ENCODE measurements around the gene AFF3. TPM values are rescaled to one million over a fixed set of nuclear protein-coding genes. Genes with fewer than 3 reads are reported as not detected.

The AFF3 gene
- total and polyA plus RNA-seq, 2 donors (not counting 3 experiments of a cell fraction or from before 2014, with no cell fraction given), result 0.06 to 0.07 TPM

GRCh38 chr2:100045000-100045399 is 97.4 kb downstream of the AFF3 start:
- H4K20me1 ChIP-seq (replicated peaks; ENCODE audit: control insufficient read depth, extremely low read depth, insufficient read depth, low read length), result no peaks in the 10 kb centered on the region
- dilution Hi-C loops (cut with MboI; ENCODE audit: extremely low pct_ligation_motif_present, low sequenced_read_pairs), result no loop called here
- H3K27me3 ChIP-seq (ENCODE audit: control insufficient read depth in 2 of 2, insufficient read depth in 2 of 2, low read length in 2 of 2), result peaks cover 0 to 3% of the 10 kb centered on the region in 2 experiments
- H3K4me1 ChIP-seq (ENCODE audit: control insufficient read depth, extremely low read depth, insufficient read depth, low read length), result no peaks in the 10 kb centered on the region
- no peaks in the 10 kb centered on the region for H3K79me2 ChIP-seq (ENCODE audit: control insufficient read depth, insufficient read depth, low read length)
- DNase-seq (ENCODE audit: low read depth, low spot score), result no peak
- no TSS peak for BruUV-seq (replicated peaks)
- POLR2A ChIA-PET, result no interaction called here
- no peaks in the 10 kb centered on the region for H3K36me3 ChIP-seq (ENCODE audit: control insufficient read depth in 2 of 2, extremely low read depth in 1 of 2, insufficient read depth in 2 of 2, low read length in 2 of 2)
- CTCF ChIA-PET, result interaction anchor here (0.6 kb wide), 1 partner anchor 12 kb away, joined by 3 read pairs; no protein-coding TSS in a partner anchor
- no peak for FAIRE-seq
- no peak overlapping the region for H3K4me3 ChIP-seq (replicated peaks in 1 of 3; ENCODE audit: insufficient read depth in 1 of 3, low read depth in 1 of 3, low read length in 3 of 3)
- H2AFZ ChIP-seq (ENCODE audit: low read depth, low read length), result no peak overlapping the region
- H3K9me1 ChIP-seq (replicated peaks; ENCODE audit: control insufficient read depth, extremely low read depth, insufficient read depth, low read length), result no peaks in the 10 kb centered on the region
- H3K9me3 ChIP-seq (replicated peaks; ENCODE audit: control insufficient read depth, insufficient read depth, low read length), result no peaks in the 10 kb centered on the region
- intact Hi-C loops (cut with micrococcal nuclease), result no loop called here
- TF ChIP-seq CTCF (IDR thresholded peaks at IDR 0.05; ENCODE audit: extremely low read depth in 1 of 2, insufficient read depth in 1 of 2, low read depth in 1 of 2, low read length in 2 of 2), result no peak
- no peak for TF ChIP-seq MAX (IDR thresholded peaks at IDR 0.05; ENCODE audit: insufficient read depth, insufficient read length)
- no peak for TF ChIP-seq POLR2A (IDR thresholded peaks at IDR 0.05; ENCODE audit: low read depth, low read length)
- no peak for TF ChIP-seq POLR2AphosphoS5 (IDR thresholded peaks at IDR 0.05; ENCODE audit: insufficient read depth, low read depth, low read length)
- TF ChIP-seq GATA2 (IDR thresholded peaks at IDR 0.05; ENCODE audit: insufficient read depth, insufficient read length, low read depth, low read length), result no peak
- no peak for TF ChIP-seq EZH2 (IDR thresholded peaks at IDR 0.05; ENCODE audit: borderline replicate concordance, low read depth, low read length, severe bottlenecking)
- no peak for TF ChIP-seq JUN (IDR thresholded peaks at IDR 0.05; ENCODE audit: borderline replicate concordance, insufficient read depth, insufficient read length, low read depth)
- TF ChIP-seq FOS (IDR thresholded peaks at IDR 0.05; ENCODE audit: borderline replicate concordance, insufficient read depth, low read length), result no peak
- no peak for TF ChIP-seq MYC (IDR thresholded peaks at IDR 0.05; ENCODE audit: low read depth, low read length)
- H3K9ac ChIP-seq (replicated peaks; ENCODE audit: extremely low read depth, insufficient read depth, low read length), result no peak overlapping the region
- no peak overlapping the region for H3K4me2 ChIP-seq (ENCODE audit: insufficient read depth, low read length)
- no peak overlapping the region for H3K27ac ChIP-seq (ENCODE audit: insufficient read depth, low read depth, low read length)
